ENCODE measurements around the gene DEDD.

DEDD gene

GRCh38 chr1:161171696-161172095 lies 39.2 kb upstream of the DEDD start:
- Histone ChIP-seq H3K36me3 (ENCODE audit: insufficient read depth, low read length) (peaks cover 63% of the 10 kb centered on the region), H2AFZ (ENCODE audit: low read depth, low read length) (no peak overlapping the region)

GRCh38 chr1:161171191-161171590 lies 38.7 kb upstream of the DEDD start:
- peaks cover 63% of the 10 kb centered on the region for H3K36me3 ChIP-seq (ENCODE audit: insufficient read depth, low read length)
- H3K4me3 ChIP-seq (ENCODE audit: low read length) = no peak overlapping the region
- no peaks in the 10 kb centered on the region for H3K9me3 ChIP-seq (ENCODE audit: low read length)
- H2AFZ ChIP-seq (ENCODE audit: low read depth, low read length) = no peak overlapping the region
- H3K27me3 ChIP-seq (ENCODE audit: insufficient read depth, low read length) = no peaks in the 10 kb centered on the region
- peaks cover 8% of the 10 kb centered on the region for H3K4me1 ChIP-seq (ENCODE audit: insufficient read depth, low read length)

More at GRCh38 chr1:161171696-161172095, 39.2 kb upstream of the DEDD start:
- Histone ChIP-seq H3K27me3 (ENCODE audit: insufficient read depth, low read length) (no peaks in the 10 kb centered on the region), H3K4me3 (ENCODE audit: low read length) (no peak overlapping the region), H3K9me3 (ENCODE audit: low read length) (no peaks in the 10 kb centered on the region), H3K4me1 (ENCODE audit: insufficient read depth, low read length) (peaks cover 12% of the 10 kb centered on the region)

- Histone ChIP-seq H3K9me3 (ENCODE audit: low read length) (no peaks in the 10 kb centered on the region), H3K27me3 (ENCODE audit: insufficient read depth, low read length) (no peaks in the 10 kb centered on the region), H3K36me3 (ENCODE audit: insufficient read depth, low read length) (peaks cover 47% of the 10 kb centered on the region), H3K4me1 (ENCODE audit: insufficient read depth, low read length) (peaks cover 8% of the 10 kb centered on the region), H3K4me3 (ENCODE audit: low read length) (no peak overlapping the region), H2AFZ (ENCODE audit: low read depth, low read length) (no peak overlapping the region)
These were observed 36.4 kb upstream of the DEDD start for GRCh38 chr1:161168906-161169305.

GRCh38 chr1:161166669-161167548 lies 34.4 kb upstream of the DEDD start:
- Histone ChIP-seq H3K4me3 (ENCODE audit: low read length) (peak overlapping the region; percentile 89), H3K9me3 (ENCODE audit: low read length) (no peaks in the 10 kb centered on the region), H3K27me3 (ENCODE audit: insufficient read depth, low read length) (no peaks in the 10 kb centered on the region), H2AFZ (ENCODE audit: low read depth, low read length) (peak overlapping the region; percentile 44), H3K36me3 (ENCODE audit: insufficient read depth, low read length) (peaks cover 45% of the 10 kb centered on the region), H3K4me1 (ENCODE audit: insufficient read depth, low read length) (peaks cover 8% of the 10 kb centered on the region)

GRCh38 chr1:161165742-161166668 lies 33.5 kb upstream of the DEDD start, which contains the start of gene PPOX:
PPOX (plus strand) TSS chr1:161166426; CDS start chr1:161166848, 422 bp downstream.
- H2AFZ ChIP-seq (ENCODE audit: low read depth, low read length) = peak within 1 kb of the TSS; percentile 52
- peak within 1 kb of the TSS; percentile 89 for H3K4me3 ChIP-seq (ENCODE audit: low read length)
- peaks cover 8% of the 10 kb centered on the region for H3K4me1 ChIP-seq (ENCODE audit: insufficient read depth, low read length)
- H3K27me3 ChIP-seq (ENCODE audit: insufficient read depth, low read length) = no peaks in the 10 kb centered on the region
- no peaks in the 10 kb centered on the region for H3K9me3 ChIP-seq (ENCODE audit: low read length)
- peaks cover 44% of the 10 kb centered on the region for H3K36me3 ChIP-seq (ENCODE audit: insufficient read depth, low read length)

GRCh38 chr1:161164901-161165610 lies 32.6 kb upstream of the DEDD start:
- Histone ChIP-seq H3K9me3 (ENCODE audit: low read length) (no peaks in the 10 kb centered on the region), H3K27me3 (ENCODE audit: insufficient read depth, low read length) (no peaks in the 10 kb centered on the region), H3K4me3 (ENCODE audit: low read length) (peak overlapping the region; percentile 89), H3K36me3 (ENCODE audit: insufficient read depth, low read length) (peaks cover 41% of the 10 kb centered on the region), H2AFZ (ENCODE audit: low read depth, low read length) (no peak overlapping the region), H3K4me1 (ENCODE audit: insufficient read depth, low read length) (peaks cover 13% of the 10 kb centered on the region)

GRCh38 chr1:161163793-161164192 lies 31.3 kb upstream of the DEDD start:
- no peak overlapping the region for H3K4me3 ChIP-seq (ENCODE audit: low read length)

GRCh38 chr1:161162806-161163205 lies 30.3 kb upstream of the DEDD start:
- Histone ChIP-seq H3K4me3 (ENCODE audit: low read length) (no peak overlapping the region), H3K4me1 (ENCODE audit: insufficient read depth, low read length) (peaks cover 23% of the 10 kb centered on the region), H3K9me3 (ENCODE audit: low read length) (no peaks in the 10 kb centered on the region), H3K36me3 (ENCODE audit: insufficient read depth, low read length) (peaks cover 39% of the 10 kb centered on the region), H2AFZ (ENCODE audit: low read depth, low read length) (no peak overlapping the region), H3K27me3 (ENCODE audit: insufficient read depth, low read length) (no peaks in the 10 kb centered on the region)

More at GRCh38 chr1:161163793-161164192, 31.3 kb upstream of the DEDD start:
- no peaks in the 10 kb centered on the region for H3K27me3 ChIP-seq (ENCODE audit: insufficient read depth, low read length)
- H3K4me1 ChIP-seq (ENCODE audit: insufficient read depth, low read length) = peaks cover 19% of the 10 kb centered on the region
- no peak overlapping the region for H2AFZ ChIP-seq (ENCODE audit: low read depth, low read length)
- H3K36me3 ChIP-seq (ENCODE audit: insufficient read depth, low read length) = peaks cover 30% of the 10 kb centered on the region
- no peaks in the 10 kb centered on the region for H3K9me3 ChIP-seq (ENCODE audit: low read length)

GRCh38 chr1:161162052-161162451 lies 29.6 kb upstream of the DEDD start:
- Histone ChIP-seq H3K4me3 (ENCODE audit: low read length) (no peak overlapping the region), H3K4me1 (ENCODE audit: insufficient read depth, low read length) (peaks cover 20% of the 10 kb centered on the region), H3K27me3 (ENCODE audit: insufficient read depth, low read length) (no peaks in the 10 kb centered on the region), H3K36me3 (ENCODE audit: insufficient read depth, low read length) (peaks cover 39% of the 10 kb centered on the region), H2AFZ (ENCODE audit: low read depth, low read length) (no peak overlapping the region), H3K9me3 (ENCODE audit: low read length) (no peaks in the 10 kb centered on the region)

- H3K9me3 ChIP-seq (ENCODE audit: low read length) = no peaks in the 10 kb centered on the region
- peaks cover 18% of the 10 kb centered on the region for H3K4me1 ChIP-seq (ENCODE audit: insufficient read depth, low read length)
- H3K27me3 ChIP-seq (ENCODE audit: insufficient read depth, low read length) = no peaks in the 10 kb centered on the region
- peaks cover 39% of the 10 kb centered on the region for H3K36me3 ChIP-seq (ENCODE audit: insufficient read depth, low read length)
- H2AFZ ChIP-seq (ENCODE audit: low read depth, low read length) = no peak overlapping the region
- H3K4me3 ChIP-seq (ENCODE audit: low read length) = no peak overlapping the region
These were observed 29.2 kb upstream of the DEDD start for GRCh38 chr1:161161652-161162051.

GRCh38 chr1:161160671-161161145 lies 28.2 kb upstream of the DEDD start:
- Histone ChIP-seq H3K9me3 (ENCODE audit: low read length) (no peaks in the 10 kb centered on the region), H2AFZ (ENCODE audit: low read depth, low read length) (no peak overlapping the region), H3K4me1 (ENCODE audit: insufficient read depth, low read length) (peaks cover 15% of the 10 kb centered on the region), H3K27me3 (ENCODE audit: insufficient read depth, low read length) (no peaks in the 10 kb centered on the region), H3K4me3 (ENCODE audit: low read length) (peak overlapping the region; percentile 5), H3K36me3 (ENCODE audit: insufficient read depth, low read length) (peaks cover 39% of the 10 kb centered on the region)

- Histone ChIP-seq H3K4me3 (ENCODE audit: low read length) (peak overlapping the region; percentile 63), H2AFZ (ENCODE audit: low read depth, low read length) (peak overlapping the region; percentile 74), H3K36me3 (ENCODE audit: insufficient read depth, low read length) (peaks cover 39% of the 10 kb centered on the region), H3K27me3 (ENCODE audit: insufficient read depth, low read length) (no peaks in the 10 kb centered on the region), H3K4me1 (ENCODE audit: insufficient read depth, low read length) (peaks cover 14% of the 10 kb centered on the region), H3K9me3 (ENCODE audit: low read length) (no peaks in the 10 kb centered on the region)
These were observed 27.4 kb upstream of the DEDD start for GRCh38 chr1:161159913-161160243.
